Erythroblast (primary cell): Measurements from ENCODE around the gene FAM209B.

Source experiments
- GATA1 ChIP-seq: IDR thresholded peaks from 2 replicates; pipeline ENCODE4 v1.6.1; 2011; ENCODE audit warnings: low read depth, mild to moderate bottlenecking, control low read depth, low read length, moderate library complexity
- POLR2A ChIP-seq: IDR thresholded peaks from 2 replicates; pipeline ENCODE4 v1.6.1; 2011; ENCODE audit warnings: mild to moderate bottlenecking, low read length

DNA sequence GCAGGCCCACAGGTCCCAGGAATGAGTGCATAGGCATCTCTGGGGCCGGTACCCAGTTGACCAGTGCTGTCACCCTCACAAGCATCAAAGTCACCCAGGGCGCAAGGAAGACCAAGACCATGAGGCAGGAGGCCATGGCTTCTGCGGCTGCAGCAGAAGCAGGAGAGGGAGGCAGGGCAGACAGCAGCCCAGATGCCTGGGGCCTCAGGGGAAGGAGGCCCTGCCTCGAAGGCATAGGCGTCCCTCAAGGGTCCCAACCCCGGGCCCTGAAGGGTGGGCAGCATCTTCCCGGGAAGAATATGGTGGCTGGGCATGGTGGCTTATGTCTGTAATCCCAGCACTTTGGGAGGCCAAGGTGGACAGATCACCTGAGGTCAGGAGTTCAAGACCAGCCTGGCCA, 5.5 kb upstream of the FAM209B start:
- TF ChIP-seq POLR2A: no peak
- TF ChIP-seq GATA1: no peak
